Vagina (tissue), 2 donors: Measurements from ENCODE around the gene DUOXA2.

Experiments used
- POLR2A ChIP-seq, 2 donors: fragments of 450-650 bp; IDR thresholded peaks; one replicate each; pipeline ENCODE4 v1.6.1; 2017; ENCODE audit warnings: antibody characterized with exemption in 2 of 2, mild to moderate bottlenecking in 2 of 2, moderate library complexity in 2 of 2
- TF ChIP-seq, protein P1 (sequence below), 3 experiments: fragments of 450-650 bp in 2 of 3; fragments of 200-600 bp in 1 of 3; sonication (generic) in 1 of 3; IDR thresholded peaks; one replicate each; pipeline ENCODE4 v1.5.1; 2017 to 2019; ENCODE audit warnings: antibody characterized with exemption in 3 of 3, mild to moderate bottlenecking in 2 of 3, moderate library complexity in 2 of 3

DNA sequence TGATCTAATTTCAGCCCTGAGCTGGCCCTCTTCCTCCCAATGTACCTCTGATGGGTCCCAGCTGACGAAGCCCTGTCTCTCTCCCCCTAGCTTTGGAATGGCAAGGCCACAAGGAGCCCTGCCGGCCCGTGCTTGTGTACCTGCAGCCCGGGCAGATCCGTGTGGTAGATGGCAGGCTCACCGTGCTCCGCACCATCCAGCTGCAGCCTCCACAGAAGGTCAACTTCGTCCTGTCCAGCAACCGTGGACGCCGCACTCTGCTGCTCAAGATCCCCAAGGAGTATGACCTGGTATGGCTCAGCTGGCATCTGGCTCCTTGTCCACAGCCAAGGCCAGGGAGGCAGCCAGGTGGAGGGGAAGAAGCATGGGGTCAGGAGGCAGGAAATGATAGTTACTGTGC lies 29.8 kb downstream of the DUOXA2 start:
- no peak for TF ChIP-seq POLR2A (IDR thresholded peaks at IDR 0.05)
- TF ChIP-seq, protein P1, sequence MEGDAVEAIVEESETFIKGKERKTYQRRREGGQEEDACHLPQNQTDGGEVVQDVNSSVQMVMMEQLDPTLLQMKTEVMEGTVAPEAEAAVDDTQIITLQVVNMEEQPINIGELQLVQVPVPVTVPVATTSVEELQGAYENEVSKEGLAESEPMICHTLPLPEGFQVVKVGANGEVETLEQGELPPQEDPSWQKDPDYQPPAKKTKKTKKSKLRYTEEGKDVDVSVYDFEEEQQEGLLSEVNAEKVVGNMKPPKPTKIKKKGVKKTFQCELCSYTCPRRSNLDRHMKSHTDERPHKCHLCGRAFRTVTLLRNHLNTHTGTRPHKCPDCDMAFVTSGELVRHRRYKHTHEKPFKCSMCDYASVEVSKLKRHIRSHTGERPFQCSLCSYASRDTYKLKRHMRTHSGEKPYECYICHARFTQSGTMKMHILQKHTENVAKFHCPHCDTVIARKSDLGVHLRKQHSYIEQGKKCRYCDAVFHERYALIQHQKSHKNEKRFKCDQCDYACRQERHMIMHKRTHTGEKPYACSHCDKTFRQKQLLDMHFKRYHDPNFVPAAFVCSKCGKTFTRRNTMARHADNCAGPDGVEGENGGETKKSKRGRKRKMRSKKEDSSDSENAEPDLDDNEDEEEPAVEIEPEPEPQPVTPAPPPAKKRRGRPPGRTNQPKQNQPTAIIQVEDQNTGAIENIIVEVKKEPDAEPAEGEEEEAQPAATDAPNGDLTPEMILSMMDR (IDR thresholded peaks at IDR 0.05) = no peak
